ENCODE results near the gene IPCEF1.

- no peak for TF ChIP-seq EZH2 (IDR thresholded peaks at IDR 0.05)
- no peak for TF ChIP-seq POLR2AphosphoS5 (IDR thresholded peaks at IDR 0.05; ENCODE audit: borderline replicate concordance, low read depth, low read length)
- no peak for TF ChIP-seq FOXP2 (optimal IDR thresholded peaks at IDR 0.05; ENCODE audit: control extremely low read depth, extremely low read length, insufficient read depth)
Observed at GRCh38 chr6:154347981-154348380, 8.6 kb downstream of the IPCEF1 start.

Data from SK-N-MC (cell line).